GM23248 (cell line): Measurements from ENCODE around the gene CNOT2. TPM values are rescaled to one million over a fixed set of nuclear protein-coding genes. Genes with fewer than 3 reads are reported as not detected.

Source experiments
- DNase-seq: peaks from one replicate; pipeline ENCODE4 v3.0.0-alpha.2; 2015
- H2AFZ ChIP-seq: fragments of 200-600 bp; sonication (generic); 2 replicates; pipeline ENCODE4 v1.6.1; 2016; ENCODE audit warnings: antibody characterized with exemption
- H3F3A ChIP-seq: fragments of 200-600 bp; sonication (generic); 2 replicates; pipeline ENCODE4 v1.6.1; 2016; ENCODE audit warnings: mild to moderate bottlenecking, antibody characterized with exemption, mixed run types; ENCODE audit not compliant: insufficient read depth
- H3K27ac ChIP-seq: fragments of 200-600 bp; sonication (generic); 2 replicates; pipeline ENCODE4 v1.5.1; 2016; ENCODE audit warnings: mild to moderate bottlenecking
- H3K27me3 ChIP-seq: fragments of 200-600 bp; sonication (generic); replicated peaks from 2 replicates; pipeline ENCODE4 v1.6.1; 2016; ENCODE audit warnings: mild to moderate bottlenecking; ENCODE audit not compliant: insufficient read depth
- H3K36me3 ChIP-seq: fragments of 200-600 bp; sonication (generic); 2 replicates; pipeline ENCODE4 v1.6.1; 2016; ENCODE audit warnings: low read depth, mild to moderate bottlenecking
- H3K4me1 ChIP-seq: fragments of 200-600 bp; sonication (generic); 2 replicates; pipeline ENCODE4 v1.6.1; 2016; ENCODE audit warnings: mild to moderate bottlenecking; ENCODE audit not compliant: insufficient read depth
- H3K4me2 ChIP-seq: fragments of 200-600 bp; sonication (generic); one replicate; pipeline ENCODE4 v1.6.1; 2016; ENCODE audit warnings: mild to moderate bottlenecking; ENCODE audit not compliant: unreplicated experiment
- H3K4me3 ChIP-seq: fragments of 200-600 bp; sonication (generic); 2 replicates; pipeline ENCODE4 v1.5.1; 2016; ENCODE audit warnings: mild to moderate bottlenecking
- H3K79me2 ChIP-seq: fragments of 200-600 bp; sonication (generic); 2 replicates; pipeline ENCODE4 v1.6.1; 2016; ENCODE audit warnings: mild to moderate bottlenecking; ENCODE audit not compliant: insufficient read depth
- H3K9ac ChIP-seq: fragments of 200-600 bp; sonication (generic); 2 replicates; pipeline ENCODE4 v1.6.1; 2016; ENCODE audit warnings: mild to moderate bottlenecking
- H3K9me2 ChIP-seq: fragments of 200-600 bp; sonication (generic); 2 replicates; pipeline ENCODE4 v1.6.1; 2016; ENCODE audit warnings: mixed run types, mild to moderate bottlenecking, moderate library complexity; ENCODE audit not compliant: insufficient read depth
- H3K9me3 ChIP-seq: fragments of 200-600 bp; sonication (generic); one replicate; pipeline ENCODE4 v1.6.1; 2017; ENCODE audit warnings: low read depth
- H4K20me1 ChIP-seq: fragments of 200-600 bp; sonication (generic); 2 replicates; pipeline ENCODE4 v1.6.0; 2016; ENCODE audit not compliant: insufficient read depth
- EZH2 ChIP-seq: fragments of 200-600 bp; sonication (generic); IDR thresholded peaks from 2 replicates; pipeline ENCODE4 v1.6.1; 2018; ENCODE audit warnings: antibody characterized with exemption, mild to moderate bottlenecking; ENCODE audit not compliant: insufficient read depth, poor library complexity, severe bottlenecking
- EZH2phosphoT487 ChIP-seq: fragments of 200-600 bp; sonication (generic); IDR thresholded peaks from 2 replicates; pipeline ENCODE4 v1.6.1; 2018; ENCODE audit warnings: antibody characterized with exemption, moderate library complexity, mild to moderate bottlenecking, low read depth; ENCODE audit not compliant: insufficient read depth
- WGBS, 2 experiments: methylation state at CpG; one replicate each; pipeline ENCODE4 v1.1.6; 2015 to 2017; ENCODE audit warnings: low lambda C conversion rate in 2 of 2, low coverage in 1 of 2; ENCODE audit errors: missing lambda C conversion rate in 2 of 2; 5-methylcytosine and 5-hydroxymethylcytosine counted together
- in situ Hi-C: fragments of 300-500 bp; cut with MboI; formaldehyde crosslinking; loops from 2 replicates; pipeline ENCODE4 v1.15.0; 2020
- polyA plus RNA-seq: library from polyadenylated mRNA; unstranded; fragments of >200 nt; fragmentation: Nextera tagmentation; extraction: Ambion mirVana; gene quantifications from 2 replicates; pipeline ENCODE4 v1.2.1, GENCODE V29; 2016
- total RNA-seq: library from RNA; depleted of rRNA; stranded (reverse); fragments of >200 nt; shearing (Covaris generic); gene quantifications from 2 replicates; pipeline ENCODE4 v1.2.3, GENCODE V29; 2014

The CNOT2 gene
- total and polyA plus RNA-seq, 2 experiments from 2014 or later: 74.3 to 92.4 TPM

- WGBS, 2 experiments: 65 to 70% methylated on average over 2 of the region's 2 CpGs
- Histone ChIP-seq H3K79me2 (peaks cover 100% of the 10 kb centered on the region), H3K4me1 (peaks cover 51% of the 10 kb centered on the region), H3K27me3 (no peaks in the 10 kb centered on the region), H2AFZ (no peak overlapping the region), H3K9me2 (no peaks in the 10 kb centered on the region), H3K9ac (no peak overlapping the region), H3K9me3 (no peaks in the 10 kb centered on the region), H4K20me1 (peaks cover 10% of the 10 kb centered on the region), H3K27ac (no peak overlapping the region), H3K36me3 (peaks cover 5% of the 10 kb centered on the region; the same call in 1 of the 2 replicates), H3F3A (peaks cover 18% of the 10 kb centered on the region), H3K4me2 (no peak overlapping the region), H3K4me3 (no peak overlapping the region)
- in situ Hi-C loops: no loop called here
- no peak for DNase-seq
- TF ChIP-seq EZH2 (no peak), EZH2phosphoT487 (no peak)
Measured at GRCh38 chr12:70251661-70252060, 8.4 kb downstream of the CNOT2 start.

GRCh38 chr12:70252832-70253231 is 9.6 kb downstream of the CNOT2 start:
- no peak overlapping the region for H3K4me3 ChIP-seq
- in situ Hi-C loops: no loop called here
- no peaks in the 10 kb centered on the region for H3K9me3 ChIP-seq
- no peaks in the 10 kb centered on the region for H3K27me3 ChIP-seq
- H2AFZ ChIP-seq: no peak overlapping the region
- WGBS, 2 experiments: 75 to 87% methylated on average over 4 of the region's 4 CpGs
- H3K79me2 ChIP-seq: peaks cover 100% of the 10 kb centered on the region
- H3K4me2 ChIP-seq: no peak overlapping the region
- no peak overlapping the region for H3K9ac ChIP-seq
- TF ChIP-seq EZH2phosphoT487 (no peak), EZH2 (no peak)
- no peak for DNase-seq
- 0 out of 2 replicates have a peak, but pooled peaks cover 14% of the 10 kb centered on the region for H3F3A ChIP-seq
- peaks cover under 1% of the 10 kb centered on the region for H4K20me1 ChIP-seq
- H3K27ac ChIP-seq: no peak overlapping the region
- peaks cover 5% of the 10 kb centered on the region; the same call in 1 of the 2 replicates for H3K36me3 ChIP-seq
- H3K9me2 ChIP-seq: no peaks in the 10 kb centered on the region
- H3K4me1 ChIP-seq: peaks cover 43% of the 10 kb centered on the region

- H3K9ac ChIP-seq: no peak overlapping the region
- TF ChIP-seq EZH2phosphoT487 (no peak), EZH2 (no peak)
- H3F3A ChIP-seq: 0 out of 2 replicates have a peak, but pooled peaks cover 14% of the 10 kb centered on the region
- H3K27me3 ChIP-seq: no peaks in the 10 kb centered on the region
- no peak overlapping the region for H3K27ac ChIP-seq
- H3K4me1 ChIP-seq: peaks cover 29% of the 10 kb centered on the region
- in situ Hi-C loops: no loop called here
- H3K79me2 ChIP-seq: peaks cover 100% of the 10 kb centered on the region
- no peaks in the 10 kb centered on the region for H3K9me3 ChIP-seq
- 0 out of 2 replicates have a peak, but pooled peaks cover 5% of the 10 kb centered on the region for H3K36me3 ChIP-seq
- no peaks in the 10 kb centered on the region; the same call in none of the 2 replicates for H4K20me1 ChIP-seq
- no peak overlapping the region for H2AFZ ChIP-seq
- WGBS, 2 experiments: 95 to 97% methylated on average over 5 of the region's 5 CpGs
- DNase-seq: no peak
- H3K4me2 ChIP-seq: no peak overlapping the region
- H3K4me3 ChIP-seq: no peak overlapping the region
- no peaks in the 10 kb centered on the region for H3K9me2 ChIP-seq
Measured at GRCh38 chr12:70254225-70254624, 11.0 kb downstream of the CNOT2 start.

- in situ Hi-C loops: no loop called here
- Histone ChIP-seq H2AFZ (no peak overlapping the region; the same call in 1 of the 2 replicates), H3K4me3 (0 out of 2 replicates have a peak overlapping the region, but pooled peaks have one; percentile 13), H3K9me2 (no peaks in the 10 kb centered on the region), H3K27me3 (no peaks in the 10 kb centered on the region), H3K79me2 (peaks cover 100% of the 10 kb centered on the region), H3K27ac (peak overlapping the region; percentile 21; the same call in 1 of the 2 replicates), H4K20me1 (peaks cover 4% of the 10 kb centered on the region), H3K9me3 (no peaks in the 10 kb centered on the region), H3K9ac (0 out of 2 replicates have a peak overlapping the region, but pooled peaks have one; percentile 4), H3K36me3 (0 out of 2 replicates have a peak, but pooled peaks cover under 1% of the 10 kb centered on the region), H3K4me1 (peaks cover 24% of the 10 kb centered on the region), H3K4me2 (peak overlapping the region; percentile 47), H3F3A (0 out of 2 replicates have a peak, but pooled peaks cover 14% of the 10 kb centered on the region)
- DNase-seq: no peak
- no peak for TF ChIP-seq EZH2phosphoT487
- TF ChIP-seq EZH2: no peak
- 73 to 80% methylated on average over 5 of the region's 5 CpGs for WGBS, 2 experiments
Measured at GRCh38 chr12:70254846-70255245, 11.6 kb downstream of the CNOT2 start.
